Astrocyte of the hippocampus (primary cell): ENCODE results near the gene DLX4.

ENCODE experiments used
- DNase-seq: peaks from one replicate; pipeline ENCODE4 v3.0.0; 2011; ENCODE audit warnings: low read depth, low spot score

DLX4 gene

DNA sequence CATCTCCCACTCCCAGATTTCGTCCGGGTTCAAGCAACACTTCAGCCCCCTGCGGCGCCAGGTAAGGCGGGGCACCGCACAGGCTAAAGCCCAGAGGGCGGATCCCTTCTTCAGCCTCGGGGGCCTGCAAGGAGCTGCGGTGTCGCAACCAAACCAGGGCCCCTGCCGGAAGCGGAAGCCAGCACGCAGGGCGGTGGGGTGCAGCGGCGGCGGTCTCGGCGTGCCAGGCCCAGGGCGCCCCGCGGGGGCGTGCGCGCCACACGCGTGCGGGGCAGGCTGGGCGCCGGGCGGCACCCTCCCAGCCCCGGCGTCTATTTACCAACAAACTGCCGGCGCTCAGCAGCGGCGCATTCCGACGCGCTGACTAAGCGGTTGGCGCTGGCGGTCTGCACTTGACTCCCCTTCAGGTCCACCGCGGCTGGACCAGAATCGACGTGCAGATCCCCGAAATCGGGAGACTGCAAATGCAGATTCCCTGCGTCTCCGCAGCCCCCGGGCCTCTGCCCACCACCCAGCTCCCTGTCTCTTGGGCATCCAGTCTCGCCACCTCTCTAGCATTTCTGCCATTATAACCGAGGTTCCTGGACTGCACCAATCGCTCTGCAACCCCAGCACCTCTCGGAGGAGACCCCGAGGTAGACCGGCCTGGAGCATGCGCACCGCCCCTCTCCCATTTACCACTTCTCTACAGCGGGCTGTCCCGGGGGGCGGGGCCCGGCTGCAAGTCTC, 421 bp upstream of the DLX4 start:
- DNase-seq = peak; percentile 87

- DNase-seq = no peak
These were observed 902 bp downstream of the DLX4 start for GRCh38 chr17:49969795-49970389.

DNA sequence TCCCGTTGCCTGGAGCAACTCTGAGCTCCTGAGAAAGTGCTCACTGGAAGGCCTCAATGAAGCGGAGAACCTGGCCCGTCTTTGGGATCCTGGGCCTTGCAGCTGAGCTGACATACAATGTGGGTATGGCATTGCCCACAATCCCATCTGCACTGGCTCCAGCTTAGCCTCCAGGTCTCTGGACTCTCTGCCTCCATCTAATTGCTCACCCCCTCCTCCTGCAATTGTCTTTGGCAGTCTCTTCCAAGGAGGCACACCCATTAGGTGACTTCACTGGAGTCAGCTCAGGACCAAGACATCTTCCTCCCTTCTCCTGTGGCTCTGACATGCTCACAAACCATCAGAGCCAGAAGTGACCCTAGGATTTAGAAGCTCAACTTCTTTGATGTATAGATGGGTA, 1.5 kb downstream of the DLX4 start:
- no peak for DNase-seq

DNA sequence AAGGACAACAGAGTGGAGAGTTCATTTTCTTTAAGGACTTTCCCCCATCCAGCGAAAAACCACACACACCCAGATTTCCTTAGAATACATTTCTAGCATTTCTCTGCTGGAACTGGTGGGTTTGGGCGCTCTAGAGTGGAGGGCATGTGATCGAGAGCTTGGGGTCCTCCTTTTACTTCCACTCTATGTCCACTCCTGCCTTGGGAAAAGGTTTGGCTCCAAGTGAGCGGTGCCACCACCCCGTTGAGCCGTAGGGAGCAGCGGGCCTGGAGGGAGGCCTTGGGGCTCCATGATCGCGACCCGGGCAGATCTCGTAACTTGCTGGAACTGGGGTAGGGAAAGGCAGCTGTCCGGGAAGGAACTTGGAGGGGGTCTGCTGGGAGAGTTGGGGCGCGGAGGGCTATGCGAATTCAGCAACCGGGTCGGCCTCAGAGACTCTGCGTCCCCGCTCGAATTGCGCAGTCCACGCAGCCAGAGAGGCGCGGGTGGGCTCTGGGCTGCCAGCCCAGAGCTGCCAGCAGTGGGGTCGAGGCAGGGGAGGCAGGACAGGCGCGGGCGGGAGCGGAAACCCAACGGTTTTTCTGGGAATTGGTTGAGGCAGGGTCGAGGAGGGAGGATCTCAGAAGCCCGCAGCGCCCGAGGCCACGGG, 2.3 kb downstream of the DLX4 start:
- no peak for DNase-seq

DNA sequence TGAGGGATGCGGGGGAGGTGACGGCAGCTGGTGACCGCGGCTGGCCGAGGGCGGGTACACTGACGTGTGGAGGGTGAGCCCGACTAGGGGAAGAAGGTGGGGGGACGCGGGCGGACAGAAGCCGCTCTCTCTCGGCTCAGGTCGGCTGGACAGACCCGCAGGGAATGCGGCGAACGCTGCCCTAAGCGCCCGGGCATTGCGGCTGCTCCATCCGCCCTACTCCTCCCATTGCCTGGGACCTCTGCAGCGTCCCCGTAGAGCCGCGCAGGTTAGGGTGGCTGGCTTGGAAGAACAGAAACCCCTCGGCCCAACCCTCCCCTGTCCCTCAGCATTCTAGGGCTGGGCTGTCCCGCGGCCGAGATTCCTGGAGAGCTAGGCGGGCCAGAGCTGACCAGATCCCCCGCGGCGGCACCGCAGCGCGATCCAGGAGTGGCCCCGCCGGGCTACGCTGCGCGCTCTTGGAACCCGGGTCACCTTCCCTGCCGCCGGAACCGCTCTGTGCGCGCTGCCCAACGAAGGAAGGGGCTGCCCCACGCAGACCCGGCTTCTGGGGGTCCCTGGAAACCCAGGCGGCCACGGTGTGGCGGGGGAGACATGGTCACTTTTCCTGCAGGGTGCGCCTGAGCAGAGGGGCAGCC, 3.0 kb downstream of the DLX4 start:
- DNase-seq = peak; percentile 42

DNA sequence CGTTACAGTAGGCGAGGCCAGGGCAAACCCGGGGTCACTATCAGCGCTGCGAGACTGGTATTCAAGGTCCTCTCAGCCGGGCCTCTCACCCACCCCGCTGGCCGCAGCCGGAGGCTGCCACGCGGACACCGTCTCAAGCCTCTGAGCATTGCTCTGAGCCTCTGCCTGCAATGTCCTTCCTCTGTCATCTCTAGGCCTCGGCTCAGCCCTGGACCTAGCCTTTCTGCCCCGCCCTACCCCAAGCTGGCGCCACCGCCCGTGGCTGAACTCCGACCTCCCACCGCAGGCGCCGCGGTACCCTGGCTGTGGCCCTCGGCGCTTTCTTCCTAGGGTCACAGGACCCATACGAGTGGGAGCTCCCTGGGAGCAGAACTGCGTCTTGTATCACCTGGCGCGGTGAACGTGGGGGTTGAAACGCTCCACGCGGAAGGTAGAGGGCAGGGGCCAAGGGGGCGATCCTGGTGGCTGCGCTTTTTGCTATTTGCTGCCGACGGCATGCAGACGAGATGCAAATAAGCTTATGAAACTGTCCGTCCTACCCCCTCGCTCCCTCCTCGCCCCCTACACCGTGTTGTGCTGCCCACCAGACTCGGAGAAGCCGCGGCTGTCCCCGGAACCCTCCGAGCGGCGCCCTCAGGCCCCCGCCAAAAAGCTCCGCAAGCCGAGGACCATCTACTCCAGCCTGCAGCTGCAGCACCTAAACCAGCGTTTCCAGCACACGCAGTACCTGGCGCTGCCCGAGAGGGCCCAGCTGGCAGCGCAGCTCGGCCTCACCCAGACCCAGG, 3.7 kb downstream of the DLX4 start:
- DNase-seq = no peak

DNA sequence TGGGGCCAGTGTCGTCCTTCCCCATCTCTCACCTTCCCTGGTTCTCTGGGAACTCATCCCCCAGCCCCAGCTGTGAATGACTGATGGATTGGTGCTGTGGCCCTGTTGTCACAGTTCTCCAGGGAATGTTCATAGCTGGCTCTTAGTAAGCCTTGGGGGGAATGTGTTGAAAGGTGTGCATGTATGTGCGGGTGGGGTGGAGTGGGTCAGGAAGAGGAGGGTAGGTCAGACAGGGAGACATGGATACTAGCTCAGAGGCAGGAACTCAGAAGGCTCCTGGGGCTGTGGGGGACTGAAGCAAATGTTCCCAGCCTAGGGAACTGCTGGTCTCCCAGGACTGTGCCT, 4.3 kb downstream of the DLX4 start:
- no peak for DNase-seq

GRCh38 chr17:49975531-49975930, 6.5 kb downstream of the DLX4 start:
- no peak for DNase-seq

DNA sequence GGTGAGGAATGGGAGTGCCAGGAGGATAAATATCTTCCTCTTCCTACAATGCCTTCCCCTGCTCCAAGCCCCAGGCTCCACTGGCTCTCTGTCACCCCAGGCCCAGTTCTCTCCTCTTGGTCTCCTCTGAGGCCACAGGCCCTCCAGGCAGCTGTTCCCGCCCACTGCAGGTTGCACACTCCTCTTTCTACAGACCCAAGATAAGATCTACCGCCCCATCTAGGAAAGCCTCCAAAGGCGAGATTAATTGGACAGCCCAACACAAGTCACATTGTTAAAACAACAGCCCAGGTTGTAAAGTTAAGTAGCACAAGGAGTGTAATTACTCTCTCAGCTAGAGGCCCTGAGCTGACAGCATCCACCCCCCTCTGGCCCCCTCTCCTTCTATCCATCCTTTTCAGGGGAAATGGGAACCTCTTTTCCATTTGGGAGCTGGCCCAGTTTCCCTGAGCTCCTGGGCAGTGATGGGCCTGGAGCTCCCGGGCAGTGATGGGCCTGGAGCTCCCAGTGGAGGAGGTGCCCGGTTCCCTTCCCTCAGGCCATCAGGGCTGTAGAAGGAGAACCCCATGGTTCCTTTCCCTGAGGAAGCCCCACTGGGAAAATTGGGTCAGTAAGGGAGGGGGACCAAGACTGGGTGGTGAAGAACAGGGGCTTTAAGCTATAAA, 7.3 kb downstream of the DLX4 start:
- no peak for DNase-seq

DNA sequence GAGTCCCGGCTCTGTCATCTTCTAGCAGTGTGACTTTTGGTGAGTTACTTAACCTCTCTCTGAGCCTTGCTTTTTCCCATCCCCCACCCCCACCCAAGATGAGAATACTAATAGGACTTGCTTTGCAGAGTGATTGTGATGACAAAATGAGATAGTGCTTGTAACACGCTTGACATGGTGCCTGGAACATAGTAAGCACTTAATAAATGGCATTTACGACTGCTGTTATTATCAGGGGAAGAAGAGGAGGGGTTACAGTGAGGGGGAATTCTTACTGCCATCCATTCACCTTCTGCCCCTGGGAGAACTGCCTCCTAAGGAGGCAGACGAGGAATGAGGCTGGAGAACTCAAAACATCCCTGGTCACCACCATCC, 7.8 kb downstream of the DLX4 start:
- DNase-seq = no peak

GRCh38 chr17:49977463-49978389, 8.7 kb downstream of the DLX4 start:
- DNase-seq = no peak

- no peak for DNase-seq
These were observed 9.5 kb downstream of the DLX4 start for GRCh38 chr17:49978501-49978900.

GRCh38 chr17:49979748-49980479, 10.9 kb downstream of the DLX4 start:
- no peak for DNase-seq

DNA sequence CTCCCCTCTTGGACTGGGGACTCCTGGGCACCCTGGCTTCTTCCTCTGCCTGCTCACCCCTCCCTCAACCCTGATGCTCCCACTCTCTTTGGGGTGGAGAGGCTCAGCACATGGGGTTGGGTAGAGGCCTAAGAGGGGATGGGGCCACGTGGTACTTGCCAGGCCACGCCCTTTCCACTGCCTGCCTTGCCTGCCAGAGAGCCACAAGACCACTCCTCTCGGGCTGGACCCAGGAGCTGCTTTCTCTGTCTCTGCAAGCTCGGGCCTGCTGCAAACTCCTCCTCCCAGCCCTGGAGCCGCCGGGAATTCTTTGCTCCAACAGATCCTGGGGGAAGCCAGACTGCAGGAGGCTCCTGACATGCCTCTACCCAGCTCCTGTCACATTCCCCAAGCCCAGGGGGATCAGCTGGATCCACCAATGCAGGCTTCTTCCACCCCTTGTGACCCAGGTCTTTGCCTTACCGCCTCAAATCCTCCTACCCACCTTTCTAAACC, 11.8 kb downstream of the DLX4 start:
- DNase-seq = no peak

GRCh38 chr17:49984283-49984682, 15.3 kb downstream of the DLX4 start:
- no peak for DNase-seq

GRCh38 chr17:49984776-49985175, 15.8 kb downstream of the DLX4 start:
- no peak for DNase-seq

- DNase-seq = no peak
These were observed 16.5 kb downstream of the DLX4 start for GRCh38 chr17:49985310-49985990.

DNA sequence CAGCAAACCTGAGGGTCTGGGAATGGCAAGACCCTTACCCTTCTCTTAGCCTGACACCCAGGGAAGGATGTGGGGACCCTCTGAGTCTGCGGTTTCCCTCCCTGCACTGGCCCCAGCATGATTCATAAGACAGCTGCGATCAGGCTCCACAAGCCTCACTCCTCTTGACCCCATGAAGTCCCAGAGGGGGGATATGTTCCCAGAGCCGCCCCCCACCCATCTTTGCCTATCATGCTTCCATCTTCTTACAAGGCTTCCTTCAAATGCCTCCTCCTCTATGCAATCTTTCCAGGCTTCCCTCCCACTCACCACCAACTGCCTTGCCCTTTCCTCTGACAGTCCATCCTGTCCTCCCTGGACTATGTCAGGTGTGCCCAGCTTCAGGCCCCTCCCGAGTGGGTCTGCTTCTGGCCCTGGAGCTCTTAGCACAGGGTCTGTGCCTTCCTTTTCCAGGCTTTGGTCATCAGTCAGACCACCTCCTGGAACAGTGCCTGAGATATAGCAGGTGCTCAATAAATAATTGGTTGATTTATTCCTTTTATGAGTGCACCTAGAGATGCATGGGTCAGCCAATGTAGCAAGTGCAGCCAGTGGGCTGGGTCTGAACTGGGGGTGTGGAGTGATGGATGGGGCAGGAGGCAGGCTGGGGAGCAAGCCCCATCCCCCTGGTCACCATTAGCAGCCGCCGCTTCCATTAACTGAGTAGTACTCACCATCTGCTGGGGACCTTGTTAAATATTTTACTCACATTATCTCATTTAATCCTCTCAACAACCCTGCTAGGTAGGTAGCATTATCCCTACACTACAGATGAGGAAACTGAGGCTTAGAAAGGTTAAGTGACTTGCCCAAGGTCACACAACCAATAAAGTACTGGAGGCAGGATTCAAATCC, 17.7 kb downstream of the DLX4 start:
- DNase-seq = no peak
